Skin of body (tissue), 2 donors: ENCODE measurements around the gene CCDC116. TPM values are rescaled to one million over a fixed set of nuclear protein-coding genes. Genes with fewer than 3 reads are reported as not detected.
"Not testable (repeated sequence)": the region's sequence is repeated elsewhere in the genome, so short reads cannot be mapped to it uniquely, and the experiment has no call there.

Experiments
- DNase-seq: peaks from one replicate; lab custom pipeline; 2025; lab: John Stamatoyannopoulos, UW
- total RNA-seq: library from RNA; depleted of rRNA; stranded (reverse); fragments of >200 nt; gene quantifications from one replicate; pipeline ENCODE4 v1.2.3, GENCODE V29; 2014

CCDC116 gene, protein sequence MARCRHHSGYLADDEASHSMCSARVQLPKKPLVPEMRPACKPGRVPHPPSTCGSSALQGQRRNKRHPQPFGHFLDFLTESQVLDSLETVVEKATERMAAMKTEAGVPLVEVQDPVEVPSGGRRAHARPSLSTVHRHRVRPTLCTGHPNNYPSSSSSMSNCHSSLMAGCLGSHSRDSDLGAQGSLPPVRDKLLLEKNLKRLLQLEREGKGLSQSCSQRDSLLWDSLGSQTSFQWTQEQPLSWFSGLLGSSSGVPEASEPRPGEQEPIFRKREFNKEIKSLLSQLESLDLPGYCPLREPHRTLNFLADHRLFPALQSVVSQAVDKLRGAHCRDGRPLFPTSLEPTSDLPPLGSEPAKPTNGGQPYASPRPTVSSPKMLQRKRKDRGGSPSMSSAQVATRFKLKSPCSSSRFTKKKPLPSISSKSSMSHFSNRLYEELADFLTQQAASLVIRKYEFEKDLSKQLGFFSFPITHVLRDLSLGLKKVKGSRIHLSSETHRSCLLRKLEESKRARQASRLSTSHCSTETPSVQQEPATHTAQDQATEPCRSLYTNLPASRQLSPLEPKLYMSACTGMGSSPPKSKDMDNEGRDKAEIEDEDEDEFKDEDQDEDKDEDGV
- 0.20 TPM for total RNA-seq

DNA sequence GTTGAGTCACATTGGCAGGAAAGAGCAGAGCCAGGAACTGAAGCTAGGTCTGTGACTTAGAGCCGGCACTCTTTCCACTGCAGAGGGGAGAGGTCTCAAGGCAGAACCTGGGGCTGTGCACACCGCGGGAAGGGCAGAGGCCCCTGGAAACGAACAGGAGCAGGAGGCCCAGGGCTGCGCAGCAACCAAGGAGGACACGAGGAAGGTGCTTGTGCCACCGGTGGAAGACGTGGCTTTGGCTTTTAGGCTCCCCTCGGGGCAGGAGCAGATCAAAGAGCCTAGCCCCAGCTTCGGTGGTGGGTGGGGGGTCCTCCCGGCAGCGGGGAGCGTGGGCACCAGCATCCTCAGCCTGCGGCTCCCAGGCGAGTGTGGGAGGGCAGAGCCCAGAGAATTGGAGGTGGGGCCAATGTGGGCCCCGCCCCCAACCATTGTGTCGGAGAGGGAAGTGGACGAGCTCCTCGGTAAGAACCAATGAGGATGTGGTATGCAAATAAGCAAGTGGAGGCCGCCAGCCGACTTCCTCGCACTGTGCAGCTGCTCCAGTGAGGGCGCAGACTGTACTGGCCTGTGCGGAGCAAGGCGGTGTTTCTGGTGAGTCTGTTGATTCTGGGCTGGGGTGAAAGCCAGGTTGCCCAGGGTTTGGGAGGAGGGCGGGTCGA, at the start of gene CCDC116:
Gene CCDC116 (plus strand): TSS at position 524 of the 659 bp plus-strand sequence. CDS start 422 bp downstream, outside the sequence.
- DNase-seq, result no peak

DNA sequence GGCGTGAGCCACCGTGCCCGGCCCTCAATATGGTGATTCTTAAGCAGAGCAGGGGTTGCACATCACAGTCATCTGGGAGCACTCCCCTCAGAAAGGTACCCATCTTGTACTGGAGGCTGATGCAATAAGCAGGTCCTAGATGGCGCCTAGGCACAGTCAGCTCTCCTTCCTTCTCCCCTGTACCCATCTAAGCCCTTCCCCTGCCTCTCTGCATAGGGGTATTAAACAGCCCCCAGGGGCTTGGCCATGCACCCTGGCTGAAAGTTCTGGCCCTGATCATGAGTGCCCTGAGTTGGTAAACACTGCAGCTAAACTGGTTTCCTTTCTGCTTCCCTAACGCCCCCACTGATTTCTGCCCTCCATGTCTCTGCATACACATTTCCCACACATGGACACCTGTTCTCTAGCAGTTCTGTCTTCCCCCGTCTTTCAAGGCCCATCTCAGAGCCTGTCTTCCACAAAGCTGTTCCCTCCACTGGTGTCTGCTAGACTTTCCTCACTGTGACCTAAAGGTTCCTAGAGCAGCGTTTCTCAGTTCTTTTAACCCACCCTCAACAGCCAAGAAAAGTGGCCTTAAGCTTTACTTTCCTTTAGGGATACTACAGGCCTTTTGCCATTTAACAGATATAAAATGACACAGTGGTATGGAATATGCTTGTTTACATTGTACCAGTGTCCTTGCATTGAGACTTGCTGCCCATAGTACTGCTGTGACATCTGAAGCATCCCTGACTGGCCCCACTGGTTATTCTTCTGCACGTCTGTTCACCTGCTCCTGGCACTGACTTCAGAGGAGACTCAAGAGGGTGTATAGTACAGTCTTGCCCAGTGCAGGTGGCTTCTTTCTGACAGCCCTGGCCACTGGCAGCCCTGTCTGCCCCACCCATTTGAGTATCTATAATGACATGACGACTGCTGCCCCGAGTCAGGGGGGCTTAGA, 49.5 kb upstream of the CCDC116 start:
- DNase-seq, result no peak

DNA sequence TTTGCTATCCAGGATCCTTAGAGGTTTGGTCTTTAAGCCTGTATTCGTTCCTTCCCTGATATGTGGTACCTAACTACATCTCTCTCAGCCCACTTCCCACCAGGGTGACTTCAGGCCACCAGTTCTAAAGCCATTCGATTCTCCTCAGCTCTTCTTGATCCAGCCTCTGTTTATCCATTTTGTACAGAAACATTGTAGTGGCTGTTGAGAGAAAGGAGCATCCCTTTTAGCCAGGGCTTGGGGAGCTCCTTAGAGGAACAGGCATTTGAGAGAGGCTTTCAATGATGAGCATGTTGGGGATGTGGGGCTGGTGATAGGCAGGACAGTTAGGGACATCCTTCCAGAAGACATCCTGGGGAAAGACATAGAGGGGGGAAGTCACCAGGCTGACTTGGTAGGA, 47.2 kb upstream of the CCDC116 start:
- no peak for DNase-seq

DNA sequence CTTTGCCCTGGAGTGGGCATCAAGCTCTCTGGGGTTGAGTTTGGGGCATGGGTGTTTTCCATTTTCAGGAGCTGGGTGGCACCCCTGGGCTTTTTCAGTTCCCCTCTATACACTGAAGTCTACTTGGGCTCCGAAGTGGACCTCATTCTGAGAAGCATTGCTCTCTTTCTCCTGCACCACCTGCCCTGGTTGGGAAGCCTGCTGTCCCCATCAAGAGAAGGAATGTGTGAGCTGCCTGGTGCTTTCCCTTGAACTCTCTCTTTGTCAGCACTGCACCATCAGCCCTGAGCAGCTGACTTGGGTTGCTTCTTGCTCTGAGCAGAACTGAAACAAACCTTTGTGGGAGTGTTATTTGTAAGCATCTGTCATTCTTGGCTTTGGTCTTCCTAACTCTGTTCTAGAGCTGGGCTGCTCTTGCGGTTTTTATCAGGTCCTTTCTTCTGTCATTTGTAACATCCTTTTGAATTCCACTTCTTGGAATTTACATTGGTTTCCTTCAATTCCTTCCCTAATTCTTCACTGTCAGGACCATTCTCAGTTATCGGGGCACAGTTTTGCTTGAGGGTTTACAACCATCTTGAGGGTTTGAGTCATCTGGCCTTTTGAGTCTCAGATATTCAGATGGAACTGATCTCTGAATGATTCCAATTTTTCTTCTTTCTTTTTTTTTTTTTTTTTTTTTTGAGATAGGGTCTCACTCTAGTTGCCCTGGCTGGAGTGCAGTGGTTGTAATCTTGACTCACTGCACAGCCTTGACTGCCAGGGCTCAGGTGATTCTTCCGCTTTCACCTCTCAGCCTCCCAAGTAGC, 44.6 kb upstream of the CCDC116 start:
- DNase-seq, result no peak

DNA sequence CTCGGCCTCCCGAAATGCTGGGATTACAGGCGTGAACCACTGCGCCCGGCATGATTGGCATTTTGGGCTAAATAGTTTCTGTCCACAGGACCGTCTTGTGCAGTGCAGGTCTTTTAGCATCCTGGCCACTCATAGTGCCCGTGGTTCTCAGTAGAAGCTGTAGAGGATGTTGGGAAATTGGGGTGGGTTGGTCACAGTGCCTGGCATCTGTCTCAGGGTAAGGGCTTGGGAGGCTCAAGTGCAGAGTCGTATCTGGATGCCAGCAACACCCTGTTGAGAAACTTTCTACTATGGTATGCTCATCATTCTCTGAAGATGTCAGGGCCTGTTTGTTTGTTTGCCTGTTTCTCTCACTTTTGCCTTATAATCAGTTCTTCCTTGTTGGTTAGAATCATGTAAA, 43.2 kb upstream of the CCDC116 start:
- no peak for DNase-seq

DNA sequence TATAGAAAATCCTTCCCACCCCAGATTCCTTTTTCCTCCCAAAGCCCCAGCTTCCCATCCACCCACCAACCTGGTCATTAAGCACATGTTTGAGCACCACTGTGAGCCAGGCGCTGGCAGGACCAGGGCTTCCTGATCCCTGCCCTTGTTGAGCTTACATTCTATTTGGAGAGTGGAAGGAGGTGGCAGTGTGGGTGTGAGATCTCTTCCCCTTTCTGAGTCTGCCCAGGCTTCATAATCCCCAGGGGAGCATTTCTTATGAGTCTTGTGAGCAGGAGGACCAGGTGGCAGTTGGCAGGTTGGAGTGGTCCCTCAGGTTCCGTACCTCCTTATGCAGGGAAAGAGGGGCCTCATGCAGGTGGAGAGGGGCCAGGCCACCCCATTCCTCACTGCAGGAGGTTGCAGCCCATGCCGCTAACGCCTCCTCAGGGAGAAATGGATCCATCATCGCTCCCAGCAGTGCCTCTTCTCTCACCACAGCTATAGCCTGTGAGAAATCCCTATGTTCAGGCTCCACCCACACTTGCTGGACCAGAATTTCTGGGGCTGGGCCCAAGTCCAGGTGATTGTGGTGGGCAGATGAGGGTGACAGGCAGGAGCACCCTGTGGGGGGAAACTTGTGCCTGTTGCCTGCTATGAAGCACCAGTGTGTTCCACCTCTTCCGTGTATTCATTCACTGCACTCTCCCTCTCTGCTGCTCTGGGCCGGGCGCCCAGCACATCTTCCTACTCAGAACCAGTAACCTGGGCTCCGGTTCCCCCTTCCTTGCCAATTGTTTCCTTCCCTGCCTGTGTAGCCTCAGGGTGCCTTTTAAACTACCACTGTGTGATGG, 41.5 kb upstream of the CCDC116 start:
- no peak for DNase-seq

DNA sequence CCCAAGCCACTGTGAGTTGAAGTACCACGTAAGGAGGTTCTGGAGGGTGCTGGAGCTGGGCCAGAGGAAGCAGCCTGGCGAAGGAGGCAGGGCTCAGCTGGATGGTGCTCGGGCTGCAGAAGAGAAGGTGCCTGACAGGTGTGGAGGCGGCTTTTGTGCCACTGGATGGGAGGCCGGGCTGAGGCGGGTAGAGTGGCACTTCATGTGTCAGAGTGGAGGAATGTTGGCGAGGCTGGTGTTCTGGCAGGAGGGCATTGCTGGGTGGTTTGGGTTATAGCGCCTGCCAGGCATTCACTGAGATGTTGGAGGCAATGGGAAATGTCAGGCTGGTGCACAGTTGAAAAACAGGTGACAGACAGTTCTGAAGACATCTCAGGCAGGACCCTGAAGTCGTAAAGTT, 40.9 kb upstream of the CCDC116 start:
- no peak for DNase-seq

DNA sequence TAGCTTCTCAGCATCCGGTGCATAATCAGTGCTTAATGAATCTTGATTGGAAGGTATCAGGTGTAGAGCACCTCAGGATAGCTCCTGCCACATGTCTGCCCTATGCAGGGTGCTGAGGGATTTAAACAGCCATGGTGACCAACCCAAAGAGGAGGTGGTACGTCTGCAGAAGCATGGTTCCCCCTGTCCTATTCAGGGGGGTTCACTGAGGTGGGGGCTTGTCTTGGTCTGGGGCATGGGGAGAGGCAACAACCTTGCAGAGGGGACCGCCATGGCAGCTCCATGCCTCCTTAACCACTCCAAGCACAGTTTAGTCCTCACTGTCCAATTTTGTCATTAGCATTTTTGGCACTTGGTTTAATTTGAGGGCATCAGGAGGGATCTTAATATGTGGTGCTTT, 40.1 kb upstream of the CCDC116 start:
- no peak for DNase-seq

DNA sequence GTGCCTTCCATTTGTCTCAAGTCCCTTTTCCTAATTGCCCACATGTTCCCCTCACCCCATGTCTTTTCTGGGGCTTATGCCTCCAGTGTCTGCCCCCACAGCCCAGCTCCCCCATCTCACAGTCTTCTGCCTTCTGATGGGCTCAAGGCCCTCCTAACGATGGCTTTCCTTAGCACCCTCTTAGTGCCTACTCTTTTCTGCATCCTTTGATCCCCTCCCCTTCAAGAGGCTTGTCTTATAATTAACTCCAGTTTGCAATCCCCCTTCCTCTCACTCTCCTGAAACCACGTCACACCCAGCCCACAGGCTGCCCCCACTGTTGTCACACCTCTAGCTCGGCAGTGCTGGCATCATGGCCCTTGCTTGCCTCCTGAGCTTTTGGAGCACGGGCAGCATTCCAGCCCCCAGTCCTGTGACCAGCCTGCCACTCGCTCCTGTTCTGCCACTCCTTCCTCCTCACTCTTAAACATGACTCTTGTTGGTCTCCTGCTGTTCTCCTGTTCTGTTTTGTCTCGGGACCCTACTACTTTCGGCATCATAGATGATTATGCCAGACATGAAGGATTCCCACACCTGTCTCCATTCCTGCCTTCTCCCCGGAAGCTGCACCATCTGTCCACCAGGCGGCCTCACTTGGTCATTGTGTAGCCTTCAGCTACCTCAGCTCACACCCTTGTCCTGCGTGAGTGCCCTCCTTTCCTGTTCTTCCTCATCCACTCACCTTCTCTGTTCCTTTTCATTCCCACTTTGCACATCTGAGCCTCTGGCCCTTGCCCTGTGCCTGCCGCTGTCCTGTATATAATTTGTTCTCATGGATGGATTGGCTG, 38.9 kb upstream of the CCDC116 start:
- DNase-seq, result no peak

DNA sequence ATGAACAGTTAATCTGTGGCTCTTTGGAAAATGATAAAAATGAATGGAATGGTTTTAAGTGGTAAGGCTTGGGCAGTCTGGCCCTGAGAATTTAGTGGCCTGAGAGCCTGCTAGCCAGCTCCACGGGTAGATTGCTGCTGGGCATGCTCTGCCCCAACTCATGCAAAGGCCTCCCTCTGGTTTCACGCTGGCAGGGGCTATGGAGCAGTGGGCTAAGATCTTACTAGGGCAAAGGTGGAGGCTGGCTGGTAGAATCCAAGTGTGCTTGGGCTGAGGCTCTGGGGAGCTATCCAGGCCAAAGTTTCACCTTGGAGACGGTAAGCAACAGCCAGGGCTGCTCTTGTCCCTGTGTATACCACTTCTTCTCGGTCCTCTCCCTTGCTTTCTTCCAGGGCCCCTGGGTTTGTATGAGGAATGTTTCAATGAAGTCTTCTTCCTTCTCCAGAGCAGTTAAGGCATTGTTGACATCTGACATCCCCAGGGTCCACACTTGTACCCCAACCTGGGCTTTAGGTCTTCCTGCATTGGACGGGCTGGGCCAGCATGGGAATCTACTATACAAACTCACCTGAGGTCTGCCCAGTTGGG, 37.6 kb upstream of the CCDC116 start:
- DNase-seq, result no peak

DNA sequence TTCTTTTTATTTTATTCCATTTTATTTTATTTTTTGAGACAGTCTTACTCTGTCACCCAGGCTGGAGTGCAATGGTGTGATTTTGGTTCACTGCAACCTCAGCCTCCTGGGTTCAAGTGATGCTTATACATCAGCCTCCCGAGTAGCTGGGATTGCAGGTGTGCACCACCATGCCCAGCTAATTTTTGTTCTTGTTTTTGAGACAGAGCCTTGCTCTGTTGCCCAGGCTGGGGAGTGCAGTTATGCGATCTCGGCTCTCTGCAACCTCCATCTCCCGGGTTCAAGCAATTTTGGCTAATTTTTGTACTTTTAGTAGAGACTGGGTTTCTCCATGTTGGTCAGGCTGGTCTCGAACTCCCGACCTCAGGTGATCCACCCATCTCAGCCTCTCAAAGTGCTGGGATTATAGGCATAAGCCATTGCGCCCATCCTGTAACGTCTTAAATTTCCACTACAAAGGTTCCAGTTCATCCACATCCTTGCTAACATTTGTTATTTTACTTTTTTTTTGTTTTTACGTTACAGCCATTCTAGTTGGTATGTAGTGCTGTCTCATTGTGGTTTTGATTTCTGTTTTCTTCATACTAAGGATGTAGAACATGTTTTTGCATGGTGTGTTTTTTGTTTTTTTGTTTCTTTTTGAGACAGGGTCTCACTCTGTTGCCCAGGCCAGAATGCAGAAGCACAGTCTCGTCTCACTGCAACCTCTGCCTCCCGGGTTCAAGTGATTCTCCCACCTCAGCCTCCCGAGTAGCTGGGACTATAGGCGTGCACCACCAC, 36.0 kb upstream of the CCDC116 start:
- DNase-seq, result not testable (repeated sequence)

DNA sequence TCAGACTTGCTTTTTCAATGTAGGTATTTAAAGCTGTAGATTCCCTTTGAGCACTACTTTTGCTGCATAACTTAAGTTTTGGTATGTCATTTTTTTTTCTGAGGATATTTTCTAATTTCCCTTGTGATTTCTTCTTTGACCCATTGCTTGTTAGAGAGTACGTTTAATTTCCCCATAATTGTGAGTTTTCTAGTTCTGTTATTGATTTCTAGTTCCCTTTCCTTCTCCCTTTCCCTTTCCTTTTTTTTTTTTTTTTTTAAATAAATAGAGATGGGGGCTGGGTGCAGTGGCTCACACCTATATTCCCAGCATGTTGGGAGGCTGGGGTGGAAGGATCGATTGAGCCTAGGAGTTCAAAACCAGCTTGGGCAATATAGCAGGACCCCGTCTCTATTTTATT, 34.3 kb upstream of the CCDC116 start:
- no peak for DNase-seq

DNA sequence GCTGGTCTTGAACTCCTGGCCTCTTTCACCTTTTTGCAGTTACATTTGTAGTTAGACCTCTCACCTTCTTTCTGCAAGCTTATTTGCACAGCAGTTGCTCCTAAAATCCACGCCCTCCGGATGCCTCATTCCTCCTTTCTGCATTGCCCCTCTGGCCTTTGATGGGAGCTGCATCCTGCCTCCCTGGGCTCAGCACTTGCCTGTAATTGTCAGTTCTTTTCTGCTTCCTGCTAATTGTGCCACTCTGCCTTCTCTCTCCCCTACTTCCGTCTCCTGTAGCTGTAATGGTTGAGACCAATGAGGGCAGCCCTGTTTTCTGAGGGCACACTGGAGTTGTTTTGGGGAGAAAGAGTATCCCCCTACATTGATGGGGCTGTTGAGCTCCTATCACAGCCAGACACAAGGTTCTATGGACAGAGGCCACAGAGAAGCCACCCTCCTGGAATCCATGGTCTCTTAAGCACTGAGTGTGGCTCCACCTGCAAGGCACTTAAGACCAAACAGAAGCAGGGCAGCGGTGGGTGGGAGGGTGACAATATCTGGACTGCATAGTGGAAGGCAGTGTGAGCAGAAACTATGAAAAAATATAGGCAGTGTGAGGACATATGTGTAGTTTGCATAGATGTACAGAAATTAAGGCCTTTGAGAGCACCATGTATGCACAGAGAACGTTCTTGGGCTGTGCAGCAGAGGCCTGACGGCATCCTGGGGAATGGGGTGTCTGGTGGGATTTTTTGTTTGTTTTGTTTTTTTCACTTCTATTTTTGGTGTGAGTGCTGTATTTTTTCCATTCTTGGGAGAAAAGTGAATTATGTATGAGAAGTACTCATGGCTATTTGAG, 33.3 kb upstream of the CCDC116 start:
- DNase-seq, result no peak

DNA sequence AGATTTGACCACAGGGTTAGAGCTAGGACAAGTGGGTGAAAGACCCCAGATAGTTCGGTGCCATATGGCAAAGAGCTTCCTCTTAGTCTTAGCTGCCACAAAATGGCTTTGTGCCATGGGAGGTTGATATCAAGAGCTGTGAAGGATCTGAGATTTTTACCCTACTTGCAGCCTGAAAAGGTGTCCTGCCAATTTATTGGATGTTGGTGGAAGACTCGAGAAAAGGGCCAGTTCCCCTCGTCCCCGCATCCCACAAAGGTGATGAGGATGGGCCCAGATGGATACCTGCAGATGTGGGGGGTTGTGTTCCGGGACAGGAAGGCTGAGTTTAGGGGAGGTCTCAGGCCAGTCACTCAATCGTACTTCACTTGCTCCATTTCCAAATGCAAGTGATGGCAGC, 30.0 kb upstream of the CCDC116 start:
- DNase-seq, result no peak

DNA sequence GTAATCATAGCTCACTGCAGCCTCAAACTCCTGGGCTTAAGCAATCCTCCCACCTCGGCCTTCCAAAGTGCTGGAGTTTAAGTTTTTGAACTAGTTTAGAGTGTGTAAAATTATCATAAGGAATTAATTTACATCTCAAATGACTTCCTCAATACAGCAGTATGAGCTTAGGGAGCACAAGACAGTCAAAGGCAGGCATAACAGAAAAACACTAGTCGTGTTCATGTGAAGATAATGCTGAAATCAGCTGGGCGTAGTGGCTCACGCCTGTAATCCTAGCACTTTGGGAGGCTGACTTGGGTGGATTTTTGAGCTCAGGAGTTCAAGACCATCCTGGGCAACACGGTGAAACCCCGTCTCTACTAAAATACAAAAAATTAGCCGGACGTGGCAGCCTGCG, 28.6 kb upstream of the CCDC116 start:
- no peak for DNase-seq

DNA sequence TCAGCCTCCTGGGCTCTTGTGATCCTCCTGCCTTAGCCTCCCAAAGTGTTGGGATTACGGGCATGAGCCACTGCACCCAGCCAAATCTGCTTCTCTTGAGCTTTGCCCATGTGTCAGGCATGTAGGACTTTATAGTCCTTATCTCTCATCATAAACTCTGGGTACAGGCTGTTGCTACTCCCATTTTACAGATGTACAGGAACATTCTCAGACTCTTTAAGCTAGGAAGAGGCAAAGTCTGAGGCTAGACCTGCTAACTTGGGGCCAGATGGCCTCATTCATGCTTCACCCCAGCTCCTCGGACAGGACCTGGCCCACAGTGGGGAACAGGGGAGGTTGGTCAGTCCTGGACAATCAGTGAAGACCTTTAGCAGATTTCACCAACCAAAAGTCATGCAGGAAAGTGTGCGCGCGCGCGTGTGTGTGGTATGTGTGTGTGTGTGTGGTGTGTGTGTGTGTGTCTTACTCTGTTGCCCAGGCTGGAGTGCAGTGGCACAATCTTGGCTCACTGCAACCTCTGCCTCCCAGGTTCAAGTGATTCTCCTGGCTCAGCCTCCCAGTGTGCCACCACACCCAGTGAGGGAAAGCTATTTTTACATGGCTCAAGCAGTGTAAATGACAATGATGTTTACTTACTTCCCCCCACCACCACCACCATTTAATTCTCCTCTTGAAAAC, 26.5 kb upstream of the CCDC116 start:
- DNase-seq, result no peak
